Breast epithelium (tissue), 4 donors: Measurements from ENCODE around the gene NFIC. TPM values are rescaled to one million over a fixed set of nuclear protein-coding genes. Genes with fewer than 3 reads are reported as not detected.
A peak's percentile ranks its signal among the peaks of the same experiment; 100 is the strongest.

Source experiments
- DNase-seq, 2 donors: peaks; one replicate each; pipeline ENCODE4 v3.0.0-alpha.2; 2019; ENCODE audit warnings: low spot score in 2 of 2
- H3K27ac ChIP-seq, 2 donors: fragments of 200-600 bp; sonication (generic) in 1 of 2; one replicate each; pipeline ENCODE4 v1.5.1; 2016 to 2019; ENCODE audit warnings: mild to moderate bottlenecking in 1 of 2
- H3K27me3 ChIP-seq, 2 donors: fragments of 200-600 bp; sonication (generic) in 1 of 2; one replicate each; pipeline versions ENCODE4 v1.5.1 to v1.6.0; 2017 to 2019; ENCODE audit warnings: control low read depth in 1 of 2, mild to moderate bottlenecking in 1 of 2
- H3K36me3 ChIP-seq: fragments of 200-600 bp; one replicate; pipeline ENCODE4 v1.5.1; 2019
- H3K4me1 ChIP-seq, 2 donors: fragments of 200-600 bp; sonication (generic); one replicate each; pipeline ENCODE4 v1.5.1; 2016 to 2019; ENCODE audit warnings: control low read depth in 1 of 2
- H3K4me3 ChIP-seq, 3 donors: fragments of 200-600 bp; sonication (generic); 1 replicate in 2 of 3; 2 replicates in 1 of 3; pipeline ENCODE4 v1.5.1; 2016 to 2019; ENCODE audit warnings: mild to moderate bottlenecking in 3 of 3, moderate library complexity in 2 of 3
- H3K9me3 ChIP-seq, 2 donors: fragments of 200-600 bp; sonication (generic) in 1 of 2; one replicate each; pipeline ENCODE4 v1.5.1; 2016 to 2019; ENCODE audit warnings: control low read depth in 1 of 2
- POLR2A ChIP-seq: fragments of 450-650 bp; IDR thresholded peaks from one replicate; pipeline ENCODE4 v1.6.1; 2016; ENCODE audit warnings: antibody characterized with exemption, mild to moderate bottlenecking, moderate library complexity
- POLR2AphosphoS5 ChIP-seq, 3 donors: sonication (generic); formaldehyde crosslinking; IDR thresholded peaks; one replicate each; pipeline ENCODE4 v1.6.1; 2017; ENCODE audit warnings: antibody characterized with exemption in 3 of 3
- intact Hi-C: fragments of 100-400 bp; cut with DNase I; formaldehyde crosslinking; loops from one replicate; pipeline ENCODE4 v1.15.1; 2023; ENCODE audit warnings: low total_unique reads
- total RNA-seq, 3 donors: library from RNA; depleted of rRNA; stranded (reverse); fragments of >200 nt; gene quantifications; one replicate each; pipeline ENCODE4 v1.1.0, GENCODE V29; 2016
- TF ChIP-seq, protein P1 (sequence below), 3 donors: fragments of 450-650 bp; IDR thresholded peaks; one replicate each; pipeline ENCODE4 v1.5.1; 2016 to 2017; ENCODE audit warnings: antibody characterized with exemption in 3 of 3, mild to moderate bottlenecking in 3 of 3, moderate library complexity in 3 of 3

The NFIC gene
- total RNA-seq, 3 donors from 2014 or later = 48.9 to 97.8 (median 73.1) TPM

DNA sequence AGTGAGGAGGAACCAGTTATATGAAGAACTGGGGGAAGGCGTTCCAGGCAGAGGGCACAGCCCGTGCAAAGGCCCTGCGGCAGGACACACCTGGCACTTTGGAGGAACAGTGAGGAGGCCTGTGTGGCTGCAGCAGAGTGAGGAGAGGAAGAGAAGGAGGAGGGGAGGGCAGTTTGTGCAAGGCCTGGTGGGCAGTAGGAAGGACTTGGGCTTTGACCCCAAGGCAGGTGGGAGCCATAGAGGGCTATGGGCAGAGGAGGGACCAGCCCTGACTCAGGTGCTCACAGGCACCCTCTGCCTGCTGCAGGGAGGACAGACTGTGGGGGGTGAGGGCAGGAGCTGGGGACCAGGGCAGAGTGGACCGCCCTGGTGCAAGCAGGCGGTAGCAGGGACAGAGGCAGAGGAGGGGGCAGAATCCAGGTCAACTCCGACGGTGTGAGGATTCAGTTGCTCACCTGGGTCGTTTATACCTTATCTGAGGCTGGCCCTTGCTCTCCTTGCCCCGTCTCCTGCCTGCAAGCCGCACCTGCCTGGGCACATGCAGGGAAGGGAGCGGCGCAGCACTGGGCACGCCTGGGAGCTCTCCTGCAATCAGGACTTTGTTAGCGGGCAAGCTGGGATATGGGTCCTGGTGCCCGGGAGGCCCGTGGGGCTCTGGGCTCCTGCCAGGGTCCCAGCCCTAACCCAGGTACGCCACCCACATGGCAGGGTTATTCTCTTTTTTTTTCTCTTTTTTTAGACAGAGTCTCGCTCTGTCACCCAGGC lies 34.8 kb downstream of the NFIC start:
- Histone ChIP-seq H3K27ac (peak overlapping the region; percentile 75 to 100), H3K4me1 (peaks cover 2 to 15% of the 10 kb centered on the region in 2 donors), H3K4me3 (no peak overlapping the region), H3K36me3 (no peaks in the 10 kb centered on the region), H3K27me3 (no peaks in the 10 kb centered on the region), H3K9me3 (no peaks in the 10 kb centered on the region)
- DNase-seq = no peak
- TF ChIP-seq, protein P1, sequence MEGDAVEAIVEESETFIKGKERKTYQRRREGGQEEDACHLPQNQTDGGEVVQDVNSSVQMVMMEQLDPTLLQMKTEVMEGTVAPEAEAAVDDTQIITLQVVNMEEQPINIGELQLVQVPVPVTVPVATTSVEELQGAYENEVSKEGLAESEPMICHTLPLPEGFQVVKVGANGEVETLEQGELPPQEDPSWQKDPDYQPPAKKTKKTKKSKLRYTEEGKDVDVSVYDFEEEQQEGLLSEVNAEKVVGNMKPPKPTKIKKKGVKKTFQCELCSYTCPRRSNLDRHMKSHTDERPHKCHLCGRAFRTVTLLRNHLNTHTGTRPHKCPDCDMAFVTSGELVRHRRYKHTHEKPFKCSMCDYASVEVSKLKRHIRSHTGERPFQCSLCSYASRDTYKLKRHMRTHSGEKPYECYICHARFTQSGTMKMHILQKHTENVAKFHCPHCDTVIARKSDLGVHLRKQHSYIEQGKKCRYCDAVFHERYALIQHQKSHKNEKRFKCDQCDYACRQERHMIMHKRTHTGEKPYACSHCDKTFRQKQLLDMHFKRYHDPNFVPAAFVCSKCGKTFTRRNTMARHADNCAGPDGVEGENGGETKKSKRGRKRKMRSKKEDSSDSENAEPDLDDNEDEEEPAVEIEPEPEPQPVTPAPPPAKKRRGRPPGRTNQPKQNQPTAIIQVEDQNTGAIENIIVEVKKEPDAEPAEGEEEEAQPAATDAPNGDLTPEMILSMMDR (IDR thresholded peaks at IDR 0.05) = no peak
- TF ChIP-seq POLR2A (no peak), POLR2AphosphoS5 (IDR thresholded peaks at IDR 0.05) (no peak)
- intact Hi-C loops = no loop called here

DNA sequence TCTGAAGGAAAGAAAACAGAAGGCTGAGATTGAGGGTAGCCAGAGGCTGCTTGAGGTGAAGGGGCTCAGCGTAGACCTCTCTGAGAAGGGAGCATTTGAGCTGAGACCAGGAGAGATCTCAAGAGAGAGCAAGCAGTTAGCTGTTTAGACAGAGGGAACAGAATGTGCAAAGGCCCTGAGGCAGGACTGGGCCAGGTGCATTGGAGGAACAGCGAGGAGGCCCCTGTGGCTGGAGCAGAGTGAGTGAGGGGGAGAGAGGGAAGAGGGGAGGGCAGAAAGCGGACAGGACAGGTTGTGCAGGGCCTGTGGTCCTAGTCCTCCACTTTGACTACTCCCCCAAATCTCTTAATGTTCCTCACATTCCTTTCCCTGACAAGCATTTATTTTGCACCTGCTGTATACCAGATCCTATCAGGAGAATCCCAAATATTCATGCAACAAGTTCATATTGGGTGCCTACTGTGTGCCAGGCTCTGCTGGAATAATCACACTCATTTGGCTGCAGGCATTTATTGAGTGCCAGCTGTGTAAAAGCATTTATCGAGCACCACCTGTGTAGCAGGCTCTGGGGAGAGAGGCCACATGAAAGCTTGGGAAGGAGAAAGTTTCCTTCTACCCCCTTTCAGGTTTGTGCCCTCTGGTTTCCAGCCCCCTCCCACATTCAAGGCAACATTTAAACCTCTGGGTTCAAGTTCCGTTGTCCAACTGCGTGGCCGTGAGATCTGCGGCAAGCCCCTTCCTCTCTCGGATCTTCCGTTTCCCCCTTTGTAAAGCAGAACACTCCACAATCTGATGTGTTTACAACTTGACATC lies 36.5 kb downstream of the NFIC start:
- no peak for DNase-seq
- Histone ChIP-seq H3K9me3 (no peaks in the 10 kb centered on the region), H3K27ac (peak overlapping the region; percentile 100), H3K36me3 (no peaks in the 10 kb centered on the region), H3K4me1 (peaks cover 7 to 16% of the 10 kb centered on the region in 2 donors), H3K27me3 (no peaks in the 10 kb centered on the region), H3K4me3 (peak overlapping the region in 2 of 3 donors; percentile 52 to 69)
- TF ChIP-seq POLR2A = no peak
- TF ChIP-seq, protein P1 (IDR thresholded peaks at IDR 0.05) = no peak
- no peak for TF ChIP-seq POLR2AphosphoS5 (IDR thresholded peaks at IDR 0.05)
- intact Hi-C loops = no loop called here

DNA sequence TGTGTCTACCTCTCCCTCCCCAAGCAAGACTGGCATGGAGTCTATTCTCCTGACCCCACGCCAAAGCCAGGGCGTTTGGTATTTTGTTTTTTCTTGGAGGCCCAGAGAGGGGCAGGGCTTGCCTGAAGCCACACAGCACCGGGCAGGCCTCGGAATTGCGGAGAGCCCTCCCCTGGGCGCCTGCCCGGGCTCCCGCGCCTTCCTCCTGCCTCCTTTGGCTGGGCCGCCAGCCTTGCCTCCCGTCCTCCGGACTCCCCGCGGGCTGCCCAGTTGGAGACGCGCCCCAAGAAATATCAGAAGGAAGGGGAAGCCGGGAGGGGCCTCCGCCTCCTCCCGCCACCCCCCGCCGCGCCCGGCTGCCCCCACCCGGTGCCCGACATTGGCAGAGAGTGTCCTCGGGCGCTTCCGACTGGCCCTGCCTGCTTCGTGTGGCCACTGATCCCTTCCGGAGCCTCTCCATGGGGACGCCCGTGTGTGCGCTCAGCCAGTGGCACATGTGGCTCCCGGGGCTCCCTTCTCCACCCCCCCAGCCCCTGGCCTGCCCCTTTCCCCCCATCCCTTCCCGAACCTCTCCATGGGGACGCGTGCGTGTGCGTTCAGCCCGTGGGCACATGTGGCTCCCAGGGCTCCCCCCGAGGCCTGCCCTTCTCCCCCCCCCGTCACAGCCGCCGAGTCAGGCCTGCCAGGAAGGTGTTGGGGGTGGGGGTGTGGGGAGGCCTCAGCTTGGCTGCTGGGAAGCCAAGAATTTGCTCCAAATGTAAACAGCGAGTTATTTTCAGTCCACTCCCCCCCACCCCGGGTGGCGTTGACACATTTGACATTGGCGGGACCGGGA lies 37.3 kb downstream of the NFIC start:
- H3K4me3 ChIP-seq = peak overlapping the region; percentile 44 to 69 (median 52)
- no peaks in the 10 kb centered on the region for H3K27me3 ChIP-seq
- TF ChIP-seq POLR2A (no peak), POLR2AphosphoS5 (IDR thresholded peaks at IDR 0.05) (peak; percentile 65 to 96 (median 72))
- TF ChIP-seq, protein P1 (IDR thresholded peaks at IDR 0.05) = no peak
- peak overlapping the region; percentile 100 for H3K27ac ChIP-seq
- intact Hi-C loops = no loop called here
- H3K9me3 ChIP-seq = no peaks in the 10 kb centered on the region
- no peaks in the 10 kb centered on the region for H3K36me3 ChIP-seq
- DNase-seq = peak; percentile 88 to 89
- peaks cover 9 to 17% of the 10 kb centered on the region in 2 donors for H3K4me1 ChIP-seq

DNA sequence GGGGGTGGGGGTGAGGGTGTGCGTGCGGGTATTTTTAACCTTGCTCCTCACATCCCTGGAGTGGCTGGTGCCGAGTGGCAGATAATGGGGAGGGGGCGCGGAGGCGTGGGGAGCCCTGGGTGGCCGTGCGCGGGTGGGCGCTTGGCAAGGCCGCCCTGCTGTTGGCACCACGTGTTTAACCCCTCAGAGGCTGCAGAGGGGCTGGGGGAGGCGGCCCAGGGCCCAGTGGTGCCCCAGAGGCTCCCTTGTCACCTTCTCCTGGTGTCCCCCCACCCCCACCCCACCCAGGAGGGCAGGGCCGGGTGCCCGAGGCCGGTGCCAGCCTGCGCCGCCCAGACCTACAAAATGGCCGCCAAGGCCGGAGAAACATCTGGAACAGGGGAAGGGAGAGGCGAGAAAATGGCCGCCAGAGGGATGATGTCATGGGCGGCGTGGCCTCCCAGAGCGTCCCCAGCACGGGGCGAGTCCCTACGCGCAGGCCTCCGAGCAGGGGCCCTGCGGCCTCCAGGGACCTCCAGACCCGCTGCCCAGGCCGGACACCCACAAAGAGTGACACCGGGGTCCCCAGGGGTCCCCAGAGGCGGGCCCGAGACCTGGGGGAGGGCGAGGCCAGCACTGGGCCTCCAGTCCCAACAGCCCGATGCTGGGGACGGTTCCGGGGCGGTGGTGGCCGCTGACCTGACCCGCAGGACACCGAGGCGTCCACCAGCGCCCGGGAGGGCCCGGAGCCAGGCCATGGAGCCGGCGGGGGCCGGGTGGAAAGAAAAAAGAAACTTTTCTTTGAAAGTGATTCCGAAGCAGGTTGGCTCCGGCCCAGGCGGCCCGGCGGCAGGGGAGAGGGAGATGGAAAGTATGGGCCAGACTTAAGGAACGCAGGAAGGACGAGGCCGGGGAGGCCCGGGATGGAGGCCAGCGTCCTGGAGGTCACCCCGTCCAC lies 38.2 kb downstream of the NFIC start:
- no peaks in the 10 kb centered on the region for H3K36me3 ChIP-seq
- peak; percentile 88 to 91 for DNase-seq
- intact Hi-C loops = no loop called here
- H3K27ac ChIP-seq = peak overlapping the region; percentile 100
- H3K4me1 ChIP-seq = peaks cover 15 to 24% of the 10 kb centered on the region in 2 donors
- H3K4me3 ChIP-seq = peak overlapping the region; percentile 44 to 69 (median 52)
- H3K9me3 ChIP-seq = no peaks in the 10 kb centered on the region
- peak; percentile 59 for TF ChIP-seq POLR2A
- peak; percentile 71 to 91 (median 81) for TF ChIP-seq POLR2AphosphoS5 (IDR thresholded peaks at IDR 0.05)
- TF ChIP-seq, protein P1 (IDR thresholded peaks at IDR 0.05) = peak in 2 of 3 donors; percentile 14 to 21
- no peaks in the 10 kb centered on the region for H3K27me3 ChIP-seq
